ENCODE results near the gene RAPGEF3. TPM values are rescaled to one million over a fixed set of nuclear protein-coding genes. Genes with fewer than 3 reads are reported as not detected.

RAPGEF3 gene
- total RNA-seq, 4 donors from 2014 or later = 24.2 to 270 (median 59.1) TPM

DNA sequence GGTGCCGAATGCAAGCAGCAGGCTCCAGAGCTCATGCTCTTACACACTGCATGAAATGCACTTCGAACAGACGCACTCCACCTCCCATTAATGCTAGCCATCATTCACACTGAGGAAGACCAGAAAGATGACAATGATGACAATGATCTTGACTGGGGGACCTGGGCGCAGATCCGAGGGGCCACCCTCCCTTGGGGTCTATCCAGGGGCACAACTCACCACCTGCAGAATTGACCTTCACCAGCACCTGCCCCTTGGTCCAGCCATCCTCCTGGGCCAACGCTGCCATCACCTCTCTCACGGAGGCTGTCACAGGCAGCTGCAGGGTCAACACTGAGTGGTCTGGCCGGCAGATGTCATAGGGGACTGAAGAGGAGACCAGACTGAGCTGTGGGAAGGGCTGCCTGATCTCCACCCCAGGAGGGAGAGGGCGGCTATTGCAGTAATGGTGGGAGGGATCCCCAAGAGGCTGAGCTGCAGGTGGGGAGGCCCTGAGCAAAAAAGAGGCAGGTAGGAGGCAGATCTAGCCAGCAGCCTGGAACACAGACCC, 15.3 kb downstream of the RAPGEF3 start:
- ATAC-seq (ENCODE audit: low FRiP score) (no peak), DNase-seq (ENCODE audit: low spot score) (no peak)
- TF ChIP-seq, protein P1, sequence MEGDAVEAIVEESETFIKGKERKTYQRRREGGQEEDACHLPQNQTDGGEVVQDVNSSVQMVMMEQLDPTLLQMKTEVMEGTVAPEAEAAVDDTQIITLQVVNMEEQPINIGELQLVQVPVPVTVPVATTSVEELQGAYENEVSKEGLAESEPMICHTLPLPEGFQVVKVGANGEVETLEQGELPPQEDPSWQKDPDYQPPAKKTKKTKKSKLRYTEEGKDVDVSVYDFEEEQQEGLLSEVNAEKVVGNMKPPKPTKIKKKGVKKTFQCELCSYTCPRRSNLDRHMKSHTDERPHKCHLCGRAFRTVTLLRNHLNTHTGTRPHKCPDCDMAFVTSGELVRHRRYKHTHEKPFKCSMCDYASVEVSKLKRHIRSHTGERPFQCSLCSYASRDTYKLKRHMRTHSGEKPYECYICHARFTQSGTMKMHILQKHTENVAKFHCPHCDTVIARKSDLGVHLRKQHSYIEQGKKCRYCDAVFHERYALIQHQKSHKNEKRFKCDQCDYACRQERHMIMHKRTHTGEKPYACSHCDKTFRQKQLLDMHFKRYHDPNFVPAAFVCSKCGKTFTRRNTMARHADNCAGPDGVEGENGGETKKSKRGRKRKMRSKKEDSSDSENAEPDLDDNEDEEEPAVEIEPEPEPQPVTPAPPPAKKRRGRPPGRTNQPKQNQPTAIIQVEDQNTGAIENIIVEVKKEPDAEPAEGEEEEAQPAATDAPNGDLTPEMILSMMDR (IDR thresholded peaks at IDR 0.05) = no peak

DNA sequence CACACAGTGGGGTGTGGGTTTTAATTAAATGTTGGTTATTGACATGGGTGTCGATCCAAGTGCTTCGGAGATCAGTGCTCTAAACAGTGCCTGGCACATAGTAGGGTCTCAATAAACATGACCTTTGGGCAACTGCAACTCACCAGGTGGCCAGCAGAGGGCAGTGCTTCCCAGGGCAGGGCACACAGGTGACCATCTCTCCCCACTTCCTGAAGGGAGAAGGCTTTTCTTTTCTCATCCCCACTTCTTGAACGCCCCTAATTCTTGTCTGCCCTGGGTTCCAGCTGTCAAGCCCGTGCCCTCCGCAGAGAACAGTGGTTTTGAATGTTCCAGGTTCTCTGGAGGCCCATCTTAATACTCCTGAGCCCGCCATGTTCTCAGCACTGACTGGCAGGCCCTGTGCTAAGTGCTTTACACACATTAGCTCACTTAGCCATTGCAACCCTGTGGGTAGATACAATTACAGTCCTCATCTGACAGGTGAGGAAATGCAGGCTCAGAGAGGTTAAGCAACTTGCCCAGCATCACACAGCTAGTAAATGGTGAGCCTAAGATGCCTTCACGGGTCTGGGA, 16.3 kb downstream of the RAPGEF3 start:
- ATAC-seq (ENCODE audit: low FRiP score) = no peak
- peak; percentile 80 for DNase-seq (ENCODE audit: low spot score)
- TF ChIP-seq, protein P1 (IDR thresholded peaks at IDR 0.05) = peak in 2 of 3 donors; percentile 79 to 95

DNA sequence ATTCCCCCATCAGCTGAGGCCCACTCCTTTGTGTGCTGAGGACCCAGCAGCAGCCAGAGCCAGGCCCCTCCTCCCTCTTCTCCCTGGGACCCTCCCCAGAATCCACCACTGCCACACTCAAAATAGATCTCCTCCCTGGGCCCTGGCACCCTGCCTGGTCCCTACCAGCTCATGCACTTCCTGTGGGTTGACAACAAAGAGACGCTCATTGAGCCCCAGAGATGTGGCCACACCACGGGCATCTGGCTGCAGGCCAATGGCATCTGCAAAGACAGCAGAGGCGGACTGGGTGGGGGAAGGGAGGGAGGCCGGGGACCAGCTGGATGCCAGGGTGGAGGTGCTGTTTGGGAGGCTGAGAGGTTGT, 17.4 kb downstream of the RAPGEF3 start:
- ATAC-seq (ENCODE audit: low FRiP score) (no peak), DNase-seq (ENCODE audit: low spot score) (peak; percentile 39)
- TF ChIP-seq, protein P1 (IDR thresholded peaks at IDR 0.05) = no peak

DNA sequence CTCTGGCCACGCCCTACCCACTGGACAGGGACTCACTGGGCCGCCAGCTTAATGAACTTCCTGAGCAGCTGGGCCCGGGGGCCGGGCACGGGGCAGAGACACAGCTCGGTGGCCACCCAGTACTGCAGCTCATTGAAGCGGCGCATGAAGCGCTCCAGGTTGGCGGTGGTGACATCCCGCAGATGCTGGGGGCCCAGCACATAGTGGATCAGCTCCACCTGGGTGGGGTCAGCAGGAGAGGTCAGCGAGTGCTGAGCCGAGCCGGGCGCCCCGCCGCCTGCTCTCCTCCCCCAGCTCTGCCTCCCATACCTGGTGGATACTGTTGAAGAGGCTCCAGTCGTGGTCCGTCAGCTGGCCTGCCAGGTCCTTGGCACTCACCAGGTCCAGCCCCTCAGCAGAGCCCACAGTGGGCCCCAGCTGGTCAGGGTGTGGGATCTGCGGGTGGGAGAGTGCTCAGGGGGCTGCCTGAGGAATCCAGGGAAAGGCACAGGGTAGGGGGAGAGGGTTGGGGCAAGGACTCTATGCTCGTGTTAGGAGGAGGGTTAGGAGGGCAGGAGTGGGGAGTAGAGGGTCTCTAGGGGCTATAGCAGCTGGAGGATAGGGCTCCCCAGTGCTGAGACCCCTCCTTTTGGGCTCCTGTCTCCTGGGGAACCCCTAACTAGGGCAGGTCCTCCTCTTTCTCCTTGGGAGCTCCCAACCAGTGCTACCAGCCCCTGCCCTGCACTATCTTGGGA, 17.9 kb downstream of the RAPGEF3 start:
- no peak for DNase-seq (ENCODE audit: low spot score)
- ATAC-seq (ENCODE audit: low FRiP score) = peak; percentile 9
- TF ChIP-seq, protein P1 (IDR thresholded peaks at IDR 0.05) = no peak

DNA sequence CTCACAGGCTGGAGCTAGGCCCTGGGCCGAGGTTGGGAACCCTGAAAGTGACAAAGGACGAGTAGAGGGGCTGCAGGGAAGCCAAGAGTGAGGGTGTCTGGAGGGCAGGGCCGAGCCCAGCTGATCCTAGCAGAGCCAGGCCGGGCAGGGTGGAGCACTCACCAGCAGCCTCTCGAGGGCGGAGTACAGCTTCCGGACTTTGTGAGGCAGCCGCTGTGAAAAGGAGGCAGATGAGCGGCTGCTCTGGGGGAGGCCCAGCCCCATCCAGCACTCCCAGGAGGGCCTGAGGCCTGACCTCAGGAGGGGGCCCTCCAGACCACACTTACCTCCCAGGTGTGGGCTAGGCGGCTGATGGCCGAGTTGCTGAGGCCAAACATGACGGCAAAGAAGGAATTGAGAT, 18.7 kb downstream of the RAPGEF3 start:
- ATAC-seq (ENCODE audit: low FRiP score) (no peak), DNase-seq (ENCODE audit: low spot score) (no peak)
- TF ChIP-seq, protein P1 (IDR thresholded peaks at IDR 0.05) = no peak

DNA sequence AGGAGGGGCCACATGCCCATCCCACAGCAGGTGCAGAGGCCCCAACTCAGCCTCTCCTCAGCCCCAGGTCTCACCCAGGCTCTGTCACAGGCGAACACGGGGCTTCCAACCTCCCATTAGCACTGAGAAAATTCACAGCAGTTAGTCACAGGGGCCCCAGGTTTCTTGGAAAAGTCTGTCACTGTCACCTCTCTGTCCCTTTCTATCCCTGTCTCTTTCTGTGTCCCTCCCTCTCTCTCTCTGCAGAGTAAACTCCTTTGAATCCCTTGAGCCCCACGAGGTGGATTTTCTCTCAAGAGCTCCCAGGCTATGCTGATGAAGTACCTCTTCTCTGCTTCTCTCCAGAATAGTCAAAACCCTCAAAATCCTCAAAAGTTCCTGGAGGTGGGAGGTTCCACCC, 19.4 kb downstream of the RAPGEF3 start:
- TF ChIP-seq, protein P1 (IDR thresholded peaks at IDR 0.05) = no peak
- DNase-seq (ENCODE audit: low spot score) (no peak), ATAC-seq (ENCODE audit: low FRiP score) (no peak)
